ENCODE data around the gene FADS6.

FADS6 gene

DNA sequence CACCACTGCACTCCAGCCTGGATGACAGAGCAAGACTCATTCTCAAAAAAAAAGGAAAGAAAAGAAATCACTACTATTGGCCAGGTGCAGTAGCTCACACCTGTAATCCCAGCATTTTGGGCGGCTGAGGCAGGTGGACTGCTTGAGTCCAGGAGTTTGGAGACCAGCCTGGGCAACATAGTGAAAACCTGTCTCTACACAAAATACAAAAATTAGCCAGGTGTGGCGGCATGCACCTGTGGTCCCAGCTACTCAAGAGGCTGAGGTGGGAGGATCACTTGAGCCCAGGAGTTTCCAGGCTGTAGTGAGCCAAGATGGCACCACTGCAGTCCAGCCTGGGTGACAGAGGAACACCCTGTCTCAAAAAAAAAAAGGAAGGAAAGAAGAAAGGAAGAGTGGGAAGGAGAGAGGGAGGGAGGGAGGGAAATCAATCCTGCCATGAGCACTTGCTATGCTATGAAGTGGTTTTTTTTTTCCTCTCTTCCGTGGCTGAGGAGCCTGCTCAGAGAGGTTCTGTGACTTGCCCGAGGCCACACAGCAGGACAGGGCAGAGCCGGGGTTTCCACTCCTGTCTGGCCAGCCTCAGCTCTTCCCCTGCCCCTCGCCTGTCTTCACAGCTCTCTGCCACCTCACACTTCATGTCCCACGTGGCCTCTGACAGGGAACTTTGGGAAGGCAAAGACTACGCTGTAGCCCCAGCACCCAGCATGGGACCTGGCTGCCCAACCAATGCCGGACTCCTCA, 44.6 kb downstream of the FADS6 start:
- H3K4me3 Mint-ChIP-seq, result no peak overlapping the region
- H3K27me3 Mint-ChIP-seq, result peaks cover 24% of the 10 kb centered on the region
- H3K36me3 Mint-ChIP-seq (ENCODE audit: low read depth), result no peaks in the 10 kb centered on the region
- no peak overlapping the region for H3K27ac Mint-ChIP-seq
- H3K9me3 Mint-ChIP-seq, result no peaks in the 10 kb centered on the region
- H3K4me1 Mint-ChIP-seq (ENCODE audit: low read depth), result peaks cover 9% of the 10 kb centered on the region

DNA sequence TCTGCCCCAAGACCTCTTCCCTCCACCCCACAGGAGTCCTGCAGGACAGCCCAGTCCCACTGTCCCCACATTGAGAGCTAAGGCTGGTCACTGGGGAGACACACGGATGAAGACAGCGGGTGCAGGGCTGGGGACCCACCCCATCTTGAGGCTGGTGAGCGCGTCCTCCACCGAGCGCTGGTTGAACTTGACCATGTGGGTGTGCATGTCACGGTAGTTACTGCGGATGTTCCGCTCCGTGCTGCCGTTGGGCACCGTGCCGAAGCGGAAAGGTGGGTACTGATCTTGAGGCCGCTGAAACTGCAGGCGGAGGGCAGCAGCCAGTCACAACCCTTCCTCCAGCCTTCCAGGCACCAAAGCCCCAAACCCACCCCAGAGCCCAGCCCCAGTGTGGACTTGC, 46.8 kb downstream of the FADS6 start:
- no peaks in the 10 kb centered on the region for H3K36me3 Mint-ChIP-seq (ENCODE audit: low read depth)
- H3K27me3 Mint-ChIP-seq, result peaks cover 22% of the 10 kb centered on the region
- no peak overlapping the region for H3K27ac Mint-ChIP-seq
- H3K9me3 Mint-ChIP-seq, result no peaks in the 10 kb centered on the region
- no peak overlapping the region for H3K4me3 Mint-ChIP-seq
- H3K4me1 Mint-ChIP-seq (ENCODE audit: low read depth), result peaks cover 7% of the 10 kb centered on the region

GRCh38 chr17:74843352-74843627, 50.1 kb downstream of the FADS6 start:
- no peak overlapping the region for H3K4me3 Mint-ChIP-seq
- peaks cover 14% of the 10 kb centered on the region for H3K27me3 Mint-ChIP-seq
- peaks cover 30% of the 10 kb centered on the region for H3K4me1 Mint-ChIP-seq (ENCODE audit: low read depth)
- H3K9me3 Mint-ChIP-seq, result no peaks in the 10 kb centered on the region
- H3K27ac Mint-ChIP-seq, result no peak overlapping the region
- peaks cover 4% of the 10 kb centered on the region for H3K36me3 Mint-ChIP-seq (ENCODE audit: low read depth)

DNA sequence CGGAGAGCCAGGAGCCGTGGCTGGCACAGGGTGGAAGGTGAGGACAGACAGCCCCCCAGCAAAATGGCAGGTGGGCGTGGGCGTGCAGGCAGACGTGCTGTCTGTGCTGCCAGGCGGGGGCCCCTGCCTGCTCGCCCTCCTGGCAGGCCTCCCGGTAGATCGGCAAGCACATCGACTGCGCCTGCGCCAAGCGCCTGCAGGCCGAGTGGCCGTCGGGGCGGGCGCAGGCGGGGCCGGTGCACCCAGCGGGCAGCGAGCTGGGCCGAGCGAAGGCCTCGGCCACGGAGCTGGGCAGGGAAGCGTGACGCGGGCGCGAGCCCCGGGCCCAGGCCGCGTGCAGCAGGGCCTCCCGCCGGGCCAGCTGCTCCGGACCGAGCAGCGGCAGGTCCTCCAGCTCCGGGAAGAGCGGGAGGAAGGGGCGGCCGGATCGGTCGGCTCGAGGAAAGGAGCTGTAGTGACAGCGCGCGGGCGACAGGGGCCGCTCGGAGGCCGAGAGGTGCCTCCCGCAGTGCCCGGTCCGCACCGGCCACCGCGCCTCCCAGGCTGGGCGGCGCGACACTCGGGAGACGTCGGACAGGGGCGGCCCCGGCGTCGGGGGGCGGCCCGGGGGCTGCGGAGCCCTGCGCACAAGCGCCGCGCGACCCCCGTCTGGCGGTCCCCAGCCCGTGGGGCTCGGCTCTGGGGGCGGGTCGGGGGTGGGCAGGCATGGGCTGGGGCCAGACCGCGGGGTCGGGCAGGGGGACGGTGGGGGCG, 50.7 kb downstream of the FADS6 start:
- no peak overlapping the region for H3K4me3 Mint-ChIP-seq
- peaks cover 14% of the 10 kb centered on the region for H3K27me3 Mint-ChIP-seq
- H3K27ac Mint-ChIP-seq, result no peak overlapping the region
- H3K4me1 Mint-ChIP-seq (ENCODE audit: low read depth), result peaks cover 30% of the 10 kb centered on the region
- H3K36me3 Mint-ChIP-seq (ENCODE audit: low read depth), result peaks cover 6% of the 10 kb centered on the region
- no peaks in the 10 kb centered on the region for H3K9me3 Mint-ChIP-seq

GRCh38 chr17:74842146-74842598, 51.3 kb downstream of the FADS6 start:
- H3K9me3 Mint-ChIP-seq, result no peaks in the 10 kb centered on the region
- no peak overlapping the region for H3K27ac Mint-ChIP-seq
- no peak overlapping the region for H3K4me3 Mint-ChIP-seq
- peaks cover 14% of the 10 kb centered on the region for H3K27me3 Mint-ChIP-seq
- H3K36me3 Mint-ChIP-seq (ENCODE audit: low read depth), result peaks cover 6% of the 10 kb centered on the region
- H3K4me1 Mint-ChIP-seq (ENCODE audit: low read depth), result peaks cover 30% of the 10 kb centered on the region

- no peak overlapping the region for H3K4me3 Mint-ChIP-seq
- no peak overlapping the region for H3K27ac Mint-ChIP-seq
- H3K27me3 Mint-ChIP-seq, result peaks cover 14% of the 10 kb centered on the region
- H3K4me1 Mint-ChIP-seq (ENCODE audit: low read depth), result peaks cover 30% of the 10 kb centered on the region
- peaks cover 13% of the 10 kb centered on the region for H3K36me3 Mint-ChIP-seq (ENCODE audit: low read depth)
- no peaks in the 10 kb centered on the region for H3K9me3 Mint-ChIP-seq
Measured at GRCh38 chr17:74840989-74841666, 52.3 kb downstream of the FADS6 start.

DNA sequence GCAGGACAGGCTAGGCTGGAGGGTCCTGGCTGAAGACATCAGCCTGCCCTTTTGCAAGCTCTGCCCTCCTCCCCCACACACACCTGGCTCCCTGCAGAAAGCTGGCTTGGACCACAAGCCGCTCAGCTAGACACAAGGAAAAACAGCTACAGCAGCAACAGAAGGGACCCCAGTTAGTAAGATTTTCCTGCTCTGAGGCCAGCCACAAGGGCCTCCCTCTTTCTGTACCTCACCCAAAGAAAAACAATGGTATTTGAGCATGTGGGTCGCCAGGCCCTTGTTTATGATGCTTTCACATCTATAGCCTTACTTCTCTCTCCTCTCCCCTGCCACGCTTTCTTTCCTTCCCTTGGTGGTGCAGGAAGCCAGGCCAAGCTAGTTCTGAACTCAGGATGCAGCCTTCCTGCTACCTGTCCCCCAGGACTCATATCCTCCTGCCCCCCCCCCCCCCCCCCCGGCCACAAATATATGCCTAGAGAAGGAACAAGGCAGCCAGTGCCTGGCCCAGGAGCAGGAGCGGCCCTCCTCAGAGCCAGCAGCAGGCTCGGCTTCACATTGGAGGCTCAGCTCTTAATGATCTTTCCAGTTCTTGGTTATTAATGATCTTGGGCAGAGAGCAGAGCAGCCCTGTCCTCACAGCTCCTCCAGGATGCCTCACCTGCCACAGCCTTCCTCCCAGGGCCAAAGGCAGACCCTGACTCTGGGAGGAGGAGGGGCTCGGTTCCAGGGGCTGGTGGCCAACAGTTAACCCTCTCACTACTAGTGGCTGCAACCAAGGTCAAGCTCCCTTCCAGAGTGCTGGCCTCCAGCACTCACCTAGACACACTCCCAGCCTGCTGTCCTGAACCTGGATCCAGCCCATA, 53.2 kb downstream of the FADS6 start:
- Mint-ChIP-seq H3K27me3 (peaks cover 14% of the 10 kb centered on the region), H3K4me1 (ENCODE audit: low read depth) (peaks cover 30% of the 10 kb centered on the region), H3K27ac (no peak overlapping the region), H3K4me3 (no peak overlapping the region), H3K9me3 (no peaks in the 10 kb centered on the region), H3K36me3 (ENCODE audit: low read depth) (peaks cover 18% of the 10 kb centered on the region)

DNA sequence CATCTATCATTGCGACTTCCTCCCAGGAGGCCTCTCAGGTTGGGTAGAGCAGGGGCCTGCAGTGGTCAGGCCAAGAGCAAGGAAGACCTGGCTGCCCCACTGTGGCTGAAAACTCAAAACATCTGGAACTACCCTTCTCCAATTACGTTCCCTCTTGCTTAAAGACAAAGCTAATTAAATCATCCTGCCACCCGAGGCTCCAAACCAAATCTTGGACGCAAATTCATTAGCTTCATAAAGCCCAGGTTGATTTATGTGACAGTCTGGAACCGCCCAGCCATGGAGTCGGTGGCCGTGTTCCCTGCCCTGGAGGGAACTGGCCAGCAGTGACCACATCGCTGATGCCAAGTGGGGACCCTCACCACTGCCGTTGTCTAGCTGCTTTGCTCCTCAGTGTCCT, 55.2 kb downstream of the FADS6 start:
- H3K27ac Mint-ChIP-seq, result no peak overlapping the region
- H3K4me3 Mint-ChIP-seq, result no peak overlapping the region
- H3K27me3 Mint-ChIP-seq, result peaks cover 9% of the 10 kb centered on the region
- H3K36me3 Mint-ChIP-seq (ENCODE audit: low read depth), result peaks cover 18% of the 10 kb centered on the region
- H3K4me1 Mint-ChIP-seq (ENCODE audit: low read depth), result peaks cover 26% of the 10 kb centered on the region
- H3K9me3 Mint-ChIP-seq, result no peaks in the 10 kb centered on the region

DNA sequence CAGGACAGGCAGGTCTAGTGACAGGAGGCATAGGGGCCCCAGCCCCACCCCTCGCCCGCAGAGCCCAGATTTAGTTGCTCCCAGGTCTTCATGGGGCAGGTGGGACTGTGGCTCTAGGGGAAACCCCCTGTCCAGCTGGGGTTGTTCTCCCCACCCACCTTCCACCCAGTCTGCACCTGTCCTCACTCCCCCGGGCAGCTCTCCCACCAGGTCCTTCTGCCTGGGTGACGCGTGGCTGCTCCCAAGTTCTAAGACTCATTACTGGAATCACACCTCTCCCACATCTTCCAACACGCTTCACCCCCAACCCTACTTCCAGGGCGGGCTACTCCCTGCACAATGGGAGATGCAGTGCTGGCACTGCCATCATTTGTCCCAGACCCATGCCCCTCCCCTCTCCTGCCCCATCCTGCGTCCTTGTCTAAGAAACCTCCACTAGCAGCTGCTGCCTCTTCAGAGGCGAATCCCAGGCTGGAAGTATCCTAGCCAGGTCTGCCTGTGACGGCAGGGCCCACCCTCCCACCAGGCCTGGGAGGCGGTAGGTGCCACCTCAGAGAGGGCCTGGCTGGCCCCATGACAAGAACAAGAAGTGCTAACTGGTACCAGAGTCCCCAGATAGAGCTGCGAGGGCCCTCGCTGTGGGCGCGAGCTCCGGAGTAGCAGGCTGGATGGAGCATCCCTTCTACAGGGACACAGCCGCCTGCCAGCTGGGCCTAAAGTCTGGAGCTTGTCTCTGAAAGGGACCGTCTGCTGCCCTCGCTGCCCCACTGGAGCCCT, 56.6 kb downstream of the FADS6 start:
- H3K4me3 Mint-ChIP-seq, result no peak overlapping the region
- peaks cover 18% of the 10 kb centered on the region for H3K36me3 Mint-ChIP-seq (ENCODE audit: low read depth)
- peaks cover 24% of the 10 kb centered on the region for H3K4me1 Mint-ChIP-seq (ENCODE audit: low read depth)
- H3K9me3 Mint-ChIP-seq, result no peaks in the 10 kb centered on the region
- H3K27me3 Mint-ChIP-seq, result peaks cover 7% of the 10 kb centered on the region
- H3K27ac Mint-ChIP-seq, result no peak overlapping the region

GRCh38 chr17:74836191-74836590, 57.2 kb downstream of the FADS6 start:
- H3K9me3 Mint-ChIP-seq, result no peaks in the 10 kb centered on the region
- no peak overlapping the region for H3K27ac Mint-ChIP-seq
- no peak overlapping the region for H3K4me3 Mint-ChIP-seq
- peaks cover 18% of the 10 kb centered on the region for H3K36me3 Mint-ChIP-seq (ENCODE audit: low read depth)
- H3K27me3 Mint-ChIP-seq, result peaks cover 3% of the 10 kb centered on the region
- peaks cover 21% of the 10 kb centered on the region for H3K4me1 Mint-ChIP-seq (ENCODE audit: low read depth)

GRCh38 chr17:74833501-74834377, 59.7 kb downstream of the FADS6 start:
- H3K27ac Mint-ChIP-seq, result no peak overlapping the region
- H3K4me3 Mint-ChIP-seq, result no peak overlapping the region
- H3K36me3 Mint-ChIP-seq (ENCODE audit: low read depth), result peaks cover 18% of the 10 kb centered on the region
- H3K27me3 Mint-ChIP-seq, result no peaks in the 10 kb centered on the region
- H3K9me3 Mint-ChIP-seq, result no peaks in the 10 kb centered on the region
- H3K4me1 Mint-ChIP-seq (ENCODE audit: low read depth), result no peaks in the 10 kb centered on the region

DNA sequence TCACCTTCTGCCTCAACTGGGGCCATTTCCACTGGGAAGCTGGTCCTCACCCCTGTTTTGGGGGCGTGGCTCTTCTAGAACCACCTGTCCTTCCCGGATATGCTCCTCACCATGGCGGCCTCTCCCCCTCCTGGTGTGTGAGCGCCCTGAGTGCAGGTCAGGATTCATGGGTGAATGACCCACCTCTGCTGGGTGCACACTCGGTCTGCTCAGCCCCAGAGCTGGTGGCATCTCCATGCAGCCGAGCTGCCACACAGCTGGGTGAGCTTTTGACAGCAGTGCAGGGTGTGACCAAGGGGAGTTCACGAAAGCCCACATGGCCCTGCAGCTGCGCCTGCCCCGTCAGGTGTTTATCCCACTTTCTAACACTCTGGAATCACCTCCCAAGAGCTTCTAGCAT, 61.0 kb downstream of the FADS6 start:
- Mint-ChIP-seq H3K4me1 (ENCODE audit: low read depth) (no peaks in the 10 kb centered on the region), H3K9me3 (no peaks in the 10 kb centered on the region), H3K27me3 (no peaks in the 10 kb centered on the region), H3K4me3 (no peak overlapping the region), H3K36me3 (ENCODE audit: low read depth) (peaks cover 12% of the 10 kb centered on the region), H3K27ac (no peak overlapping the region)

DNA sequence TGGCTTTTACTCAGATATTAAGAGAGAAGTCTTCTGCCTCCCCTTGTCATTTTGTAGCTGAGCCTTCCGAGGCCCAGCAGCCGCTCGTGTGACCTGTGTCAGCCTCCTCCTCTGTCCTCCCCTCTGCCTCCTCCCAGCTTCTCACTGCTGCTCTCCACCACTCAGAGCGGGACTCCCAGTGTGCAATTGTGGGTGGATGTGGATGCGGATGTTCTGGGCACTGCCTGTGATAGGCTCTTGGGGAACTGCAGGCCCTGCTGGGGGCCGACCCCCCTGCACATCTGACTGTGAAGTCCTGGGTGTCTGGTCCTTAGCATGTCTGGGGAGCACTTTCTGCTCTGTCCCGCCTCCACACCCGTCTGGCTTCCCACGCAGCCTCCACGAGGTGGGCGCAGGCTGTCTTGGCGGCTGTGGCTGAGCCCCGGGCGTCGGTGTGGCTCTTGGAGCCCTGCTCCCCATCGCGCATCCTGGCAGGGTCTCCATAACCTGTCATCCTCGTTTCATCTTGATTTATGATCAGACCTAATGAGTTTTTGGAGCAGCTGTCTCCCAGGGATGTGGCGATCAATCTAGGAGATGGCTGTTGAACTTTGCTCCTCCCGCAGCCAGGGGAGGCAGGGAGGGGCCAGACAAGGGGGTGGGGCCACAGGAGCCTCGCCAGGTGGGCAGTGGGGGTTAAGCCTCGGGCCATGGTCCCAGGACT, 61.8 kb downstream of the FADS6 start:
- Mint-ChIP-seq H3K27me3 (no peaks in the 10 kb centered on the region), H3K4me3 (no peak overlapping the region), H3K27ac (no peak overlapping the region), H3K4me1 (ENCODE audit: low read depth) (no peaks in the 10 kb centered on the region), H3K9me3 (no peaks in the 10 kb centered on the region), H3K36me3 (ENCODE audit: low read depth) (peaks cover 8% of the 10 kb centered on the region)
